Stimulated activated CD8-positive, alpha-beta memory T cell treated with anti-CD3 and anti-CD28 coated beads, Interleukin-2, amount 100 ng/mL, for 48 hours (primary cell): ENCODE measurements around the gene LCMT1.
"Not testable (repeated sequence)": the region's sequence is repeated elsewhere in the genome, so short reads cannot be mapped to it uniquely, and the experiment has no call there.

Experiments
- DNase-seq, 2 donors: peaks; one replicate each; pipeline ENCODE4 v3.0.0-alpha.2; 2020; ENCODE audit warnings: low read depth in 2 of 2

The LCMT1 gene

GRCh38 chr16:25111403-25112166, at the start of gene LCMT1:
LCMT1 (plus strand) TSS chr16:25111742; CDS start chr16:25111884, 142 bp downstream.
- peak; percentile 76 to 85 for DNase-seq

- DNase-seq, result no peak
Measured at GRCh38 chr16:25063102-25063501, 48.4 kb upstream of the LCMT1 start.

- no peak for DNase-seq
Measured at GRCh38 chr16:25063865-25064264, 47.7 kb upstream of the LCMT1 start.

GRCh38 chr16:25064281-25064680, 47.3 kb upstream of the LCMT1 start:
- DNase-seq, result not testable (repeated sequence)

- no peak for DNase-seq
Measured at GRCh38 chr16:25064937-25065336, 46.6 kb upstream of the LCMT1 start.

- DNase-seq, result no peak
Measured at GRCh38 chr16:25065899-25066298, 45.6 kb upstream of the LCMT1 start.

GRCh38 chr16:25066426-25066746, 45.2 kb upstream of the LCMT1 start:
- DNase-seq, result no peak

- DNase-seq, result peak; percentile 74 to 84
Measured at GRCh38 chr16:25066747-25067631, 44.6 kb upstream of the LCMT1 start.

- no peak for DNase-seq
Measured at GRCh38 chr16:25073854-25074253, 37.7 kb upstream of the LCMT1 start.

- no peak for DNase-seq
Measured at GRCh38 chr16:25078386-25078978, 33.1 kb upstream of the LCMT1 start.

- DNase-seq, result no peak
Measured at GRCh38 chr16:25079637-25080378, 31.7 kb upstream of the LCMT1 start.

- DNase-seq, result no peak
Measured at GRCh38 chr16:25080420-25081131, 31.0 kb upstream of the LCMT1 start.

GRCh38 chr16:25081702-25082101, 29.8 kb upstream of the LCMT1 start:
- no peak for DNase-seq

- DNase-seq, result no peak
Measured at GRCh38 chr16:25083065-25083464, 28.5 kb upstream of the LCMT1 start.

GRCh38 chr16:25083701-25084100, 27.8 kb upstream of the LCMT1 start:
- no peak for DNase-seq

- no peak for DNase-seq
Measured at GRCh38 chr16:25084797-25085196, 26.7 kb upstream of the LCMT1 start.

GRCh38 chr16:25087761-25088160, 23.8 kb upstream of the LCMT1 start:
- DNase-seq, result no peak

GRCh38 chr16:25089351-25089750, 22.2 kb upstream of the LCMT1 start:
- DNase-seq, result no peak

GRCh38 chr16:25092441-25092840, 19.1 kb upstream of the LCMT1 start:
- no peak for DNase-seq

GRCh38 chr16:25093208-25094061, 18.1 kb upstream of the LCMT1 start:
- no peak for DNase-seq
